ENCODE results near the gene PRR19. TPM values are rescaled to one million over a fixed set of nuclear protein-coding genes. Genes with fewer than 3 reads are reported as not detected.

Gene PRR19
- polyA plus RNA-seq, 3 donors: 0.35 to 0.51 (median 0.38) TPM

DNA sequence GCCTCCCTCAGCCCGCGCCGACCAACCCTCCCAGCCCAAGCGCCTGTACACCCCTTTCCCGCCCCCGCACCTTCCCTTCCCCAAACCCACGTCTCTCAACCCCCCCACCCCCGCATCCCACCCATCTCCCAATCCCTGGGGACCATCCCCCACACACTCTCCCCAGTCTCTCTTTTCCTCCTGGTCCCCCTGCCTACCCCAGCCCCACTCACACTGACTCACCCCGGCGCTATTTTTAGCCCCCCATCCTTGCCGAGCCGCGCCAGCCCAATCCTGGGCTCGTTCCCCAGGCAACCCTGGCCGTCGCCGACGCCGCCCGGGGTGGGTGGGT, 21.2 kb upstream of the PRR19 start:
- H2AFZ ChIP-seq (ENCODE audit: insufficient read depth, low read depth, low read length, poor library complexity, severe bottlenecking): peak overlapping the region; percentile 65
- H3K4me2 ChIP-seq (replicated peaks; ENCODE audit: extremely low read depth, low read length, poor library complexity, severe bottlenecking): peak overlapping the region; percentile 79
- H3K27me3 ChIP-seq (ENCODE audit: control insufficient read depth in 2 of 2, insufficient read depth in 2 of 2, low read length in 2 of 2): no peaks in the 10 kb centered on the region
- H3K9ac ChIP-seq (ENCODE audit: insufficient read depth, low read length, poor library complexity, severe bottlenecking): peak overlapping the region; percentile 64
- intact Hi-C loops (cut with micrococcal nuclease): loop anchor here (5.0 to 10.0 kb wide), 5 partner anchors 38 to 148 kb away; partner anchors contain the start of genes GSK3A (in 2 of the 2) and POU2F2 (in 2 of the 2)
- Mint-ChIP-seq H3K9me3 (no peaks in the 10 kb centered on the region), H3K27ac (peak overlapping the region in 1 of 7 donors; percentile 8), H3K4me3 (peak overlapping the region; percentile 45 to 78), H3K27me3 (ENCODE audit: low read depth in 3 of 3) (peaks cover 0 to 4% (median 2%) of the 10 kb centered on the region in 3 donors), H3K36me3 (peaks cover 16 to 23% of the 10 kb centered on the region in 2 donors), H3K4me1 (peaks cover 42% of the 10 kb centered on the region)
- H3K4me1 ChIP-seq (ENCODE audit: control insufficient read depth in 1 of 2, insufficient read depth in 2 of 2, low read length in 2 of 2): peaks cover 57 to 81% of the 10 kb centered on the region in 2 donors
- peaks cover 64% of the 10 kb centered on the region for H4K20me1 ChIP-seq (ENCODE audit: insufficient read depth, low read length)
- DNase-seq: peak in 1 of 3 donors; percentile 23
- peaks cover 72% of the 10 kb centered on the region for H3K79me2 ChIP-seq (ENCODE audit: insufficient read depth, low read length)
- H3K27ac ChIP-seq (ENCODE audit: low read depth in 1 of 2, low read length in 2 of 2): no peak overlapping the region
- H3K9me3 ChIP-seq (replicated peaks in 1 of 2; ENCODE audit: control insufficient read depth in 1 of 2, insufficient read depth in 1 of 2, low read length in 2 of 2): no peaks in the 10 kb centered on the region
- peak overlapping the region; percentile 78 to 94 (median 86) for H3K4me3 ChIP-seq (replicated peaks in 1 of 3; ENCODE audit: low read depth in 2 of 3, low read length in 3 of 3)
- H3K36me3 ChIP-seq (replicated peaks in 1 of 2; ENCODE audit: control insufficient read depth in 1 of 2, insufficient read depth in 2 of 2, low read length in 2 of 2): peaks cover 4 to 22% of the 10 kb centered on the region in 2 donors
- 0% methylated on average over 1 of the region's 20 CpGs for whole genome bisulfite sequencing (ENCODE audit: insufficient coverage)
- TF ChIP-seq, protein P1, sequence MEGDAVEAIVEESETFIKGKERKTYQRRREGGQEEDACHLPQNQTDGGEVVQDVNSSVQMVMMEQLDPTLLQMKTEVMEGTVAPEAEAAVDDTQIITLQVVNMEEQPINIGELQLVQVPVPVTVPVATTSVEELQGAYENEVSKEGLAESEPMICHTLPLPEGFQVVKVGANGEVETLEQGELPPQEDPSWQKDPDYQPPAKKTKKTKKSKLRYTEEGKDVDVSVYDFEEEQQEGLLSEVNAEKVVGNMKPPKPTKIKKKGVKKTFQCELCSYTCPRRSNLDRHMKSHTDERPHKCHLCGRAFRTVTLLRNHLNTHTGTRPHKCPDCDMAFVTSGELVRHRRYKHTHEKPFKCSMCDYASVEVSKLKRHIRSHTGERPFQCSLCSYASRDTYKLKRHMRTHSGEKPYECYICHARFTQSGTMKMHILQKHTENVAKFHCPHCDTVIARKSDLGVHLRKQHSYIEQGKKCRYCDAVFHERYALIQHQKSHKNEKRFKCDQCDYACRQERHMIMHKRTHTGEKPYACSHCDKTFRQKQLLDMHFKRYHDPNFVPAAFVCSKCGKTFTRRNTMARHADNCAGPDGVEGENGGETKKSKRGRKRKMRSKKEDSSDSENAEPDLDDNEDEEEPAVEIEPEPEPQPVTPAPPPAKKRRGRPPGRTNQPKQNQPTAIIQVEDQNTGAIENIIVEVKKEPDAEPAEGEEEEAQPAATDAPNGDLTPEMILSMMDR (IDR thresholded peaks at IDR 0.05): no peak

DNA sequence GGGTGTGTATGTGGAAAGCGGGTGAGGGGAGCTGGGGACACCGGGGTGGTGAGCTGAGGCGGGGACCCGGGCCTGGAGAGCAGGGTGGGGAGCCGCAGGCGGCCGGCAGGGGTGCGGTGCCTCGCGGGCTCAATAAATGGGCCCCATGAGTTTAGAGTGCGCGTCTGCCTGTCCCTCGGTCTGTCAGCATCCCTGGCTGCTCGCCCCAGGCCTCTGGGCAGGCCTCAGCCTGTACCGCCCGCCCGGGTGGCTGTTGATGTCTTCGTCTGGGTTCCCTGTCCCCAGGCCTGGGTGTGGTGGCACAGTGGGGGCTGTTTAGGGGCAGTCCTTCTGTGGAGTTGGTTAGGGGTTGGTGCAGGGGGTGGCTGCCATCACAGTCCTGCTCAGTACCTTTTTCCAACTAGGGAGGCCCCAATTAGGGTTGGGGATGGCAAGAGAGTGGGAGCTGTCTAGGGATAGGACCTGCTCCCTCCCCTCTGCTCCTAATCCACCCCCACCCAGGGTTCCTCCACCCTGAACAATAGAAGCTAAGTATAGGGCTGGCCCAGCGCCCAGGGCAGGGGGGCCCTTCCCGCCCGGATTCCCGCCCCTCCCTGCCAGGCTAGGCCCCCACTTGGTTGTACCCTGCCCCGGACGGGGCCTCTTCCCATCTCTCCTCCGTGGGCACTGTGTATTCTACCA, 20.6 kb upstream of the PRR19 start:
- Histone ChIP-seq H3K9me3 (replicated peaks in 1 of 2; ENCODE audit: control insufficient read depth in 1 of 2, insufficient read depth in 1 of 2, low read length in 2 of 2) (no peaks in the 10 kb centered on the region), H3K36me3 (replicated peaks in 1 of 2; ENCODE audit: control insufficient read depth in 1 of 2, insufficient read depth in 2 of 2, low read length in 2 of 2) (peaks cover 4 to 17% of the 10 kb centered on the region in 2 donors), H3K4me3 (replicated peaks in 1 of 3; ENCODE audit: low read depth in 2 of 3, low read length in 3 of 3) (peak overlapping the region in 1 of 3 experiments; percentile 61), H2AFZ (ENCODE audit: insufficient read depth, low read depth, low read length, poor library complexity, severe bottlenecking) (no peak overlapping the region), H4K20me1 (ENCODE audit: insufficient read depth, low read length) (peaks cover 62% of the 10 kb centered on the region), H3K27ac (ENCODE audit: low read depth in 1 of 2, low read length in 2 of 2) (no peak overlapping the region), H3K4me2 (replicated peaks; ENCODE audit: extremely low read depth, low read length, poor library complexity, severe bottlenecking) (peak overlapping the region; percentile 79), H3K4me1 (ENCODE audit: control insufficient read depth in 1 of 2, insufficient read depth in 2 of 2, low read length in 2 of 2) (peaks cover 57 to 81% of the 10 kb centered on the region in 2 donors), H3K27me3 (ENCODE audit: control insufficient read depth in 2 of 2, insufficient read depth in 2 of 2, low read length in 2 of 2) (no peaks in the 10 kb centered on the region), H3K79me2 (ENCODE audit: insufficient read depth, low read length) (peaks cover 72% of the 10 kb centered on the region), H3K9ac (ENCODE audit: insufficient read depth, low read length, poor library complexity, severe bottlenecking) (no peak overlapping the region)
- Mint-ChIP-seq H3K36me3 (peaks cover 12 to 17% of the 10 kb centered on the region in 2 donors), H3K27ac (peak overlapping the region in 2 of 7 donors; percentile 73 to 90), H3K9me3 (no peaks in the 10 kb centered on the region), H3K27me3 (ENCODE audit: low read depth in 3 of 3) (peaks cover 0 to 4% (median 2%) of the 10 kb centered on the region in 3 donors), H3K4me1 (peaks cover 42% of the 10 kb centered on the region), H3K4me3 (peak overlapping the region; percentile 64 to 78)
- intact Hi-C loops (cut with micrococcal nuclease): loop anchor here (5.0 to 10.0 kb wide), 5 partner anchors 39 to 149 kb away; partner anchors contain the start of genes GSK3A (in 2 of the 2) and POU2F2 (in 2 of the 2)
- TF ChIP-seq, protein P1 (IDR thresholded peaks at IDR 0.05): no peak
- DNase-seq: peak in 1 of 3 donors; percentile 4
- WGBS (ENCODE audit: insufficient coverage): 0% methylated on average over 17 of the region's 25 CpGs
